GM18861 (cell line): ENCODE results near the gene LCE2D.

Experiments used
- ATAC-seq: cut with Tn5 transposase; IDR thresholded peaks from one replicate; pipeline ENCODE4 v1.9.1; 2021; ENCODE audit not compliant: unreplicated experiment

Gene LCE2D

DNA sequence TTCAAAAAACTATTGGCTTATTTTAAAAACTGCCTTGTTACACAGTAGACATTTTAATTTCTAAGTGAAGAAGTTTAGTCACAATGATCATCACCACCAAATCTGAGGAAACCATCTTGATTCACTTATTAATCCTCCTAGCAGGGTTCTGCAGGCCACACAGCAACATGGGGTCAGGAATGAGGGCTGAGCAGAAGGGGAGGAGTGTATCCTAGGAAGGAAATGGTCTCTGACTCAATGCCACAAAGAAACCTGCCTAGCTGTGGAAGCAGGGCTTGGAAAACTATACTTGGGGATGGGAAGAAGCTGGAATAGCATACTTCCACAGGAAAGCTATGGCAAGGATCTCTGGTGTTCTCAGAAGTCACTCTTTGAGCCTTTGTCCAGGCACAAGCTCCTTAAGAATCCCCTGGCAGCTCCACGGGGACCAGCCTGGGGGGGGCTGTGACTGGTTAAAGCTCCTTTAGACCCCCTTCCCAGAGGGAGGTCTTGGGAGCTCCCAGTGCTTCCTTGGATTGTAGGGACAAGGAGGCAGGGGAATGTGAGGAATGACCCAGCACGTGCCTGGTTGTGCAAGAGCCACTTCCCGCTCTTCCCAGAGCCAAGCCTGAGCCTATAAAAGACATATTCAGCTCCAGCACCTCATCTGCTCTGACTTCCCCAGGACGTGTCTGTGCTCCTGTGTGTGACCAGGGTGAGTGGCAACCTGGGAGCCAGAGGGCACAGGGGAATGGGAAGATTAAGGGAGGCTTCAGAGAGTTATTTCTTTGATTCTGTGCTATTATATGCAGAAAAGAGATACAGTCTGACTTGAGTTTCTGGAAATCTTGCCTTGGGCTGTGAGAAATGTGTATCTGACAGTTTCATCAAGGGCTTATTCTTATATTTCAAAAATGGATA lies 34.8 kb downstream of the LCE2D start, which contains the start of gene LCE2A:
TSS of gene LCE2A (plus strand) at position 645 of the 900 bp plus-strand sequence. CDS start 557 bp downstream, outside the sequence.
- ATAC-seq, result no peak

DNA sequence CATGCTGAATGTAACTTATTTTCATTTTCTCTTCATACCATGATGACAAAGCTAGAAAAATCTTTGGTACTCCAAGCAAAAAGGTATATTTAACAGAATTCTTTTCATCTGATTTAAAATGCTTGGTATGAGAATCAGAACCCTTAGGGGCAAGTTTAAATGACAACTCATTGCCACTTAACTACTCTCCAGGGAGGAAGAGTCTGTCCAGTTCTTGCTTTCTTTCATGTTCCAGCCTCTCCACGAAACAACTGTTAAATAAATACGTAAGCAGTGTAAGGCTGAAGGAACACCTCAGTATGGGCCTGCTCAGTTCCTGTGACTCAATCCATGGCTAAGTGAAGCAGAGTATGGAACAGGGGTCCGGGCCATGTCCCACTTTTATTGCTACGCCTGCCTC lies 36.6 kb downstream of the LCE2D start:
- ATAC-seq, result no peak

DNA sequence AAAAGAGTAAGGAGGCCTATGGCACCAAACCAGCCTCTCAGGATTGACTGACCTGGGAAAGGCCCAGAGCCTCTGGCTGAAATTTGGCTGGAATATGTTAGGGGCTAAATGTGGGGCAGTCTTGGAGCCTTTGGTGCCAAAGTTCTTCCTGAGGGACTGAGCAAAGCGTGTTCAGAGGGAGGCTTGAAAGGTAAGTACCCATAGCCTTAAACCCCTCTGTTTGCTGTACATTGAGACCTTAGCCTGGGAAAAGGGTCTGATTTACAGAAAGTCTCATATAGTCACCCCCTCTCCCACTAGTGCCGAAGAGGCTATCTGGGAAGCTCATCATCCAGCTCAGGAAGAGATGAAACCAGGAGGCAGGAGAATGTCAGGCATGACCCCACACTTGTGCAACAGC lies 44.7 kb downstream of the LCE2D start, which contains the start of gene LCE4A:
TSS of gene LCE4A (plus strand) at position 301 of the 400 bp plus-strand sequence. CDS start 916 bp downstream, outside the sequence.
- ATAC-seq, result no peak
